ENCODE results near the gene USP34.
"Not testable (repeated sequence)": the region's sequence is repeated elsewhere in the genome, so short reads cannot be mapped to it uniquely, and the experiment has no call there.

USP34 gene

DNA sequence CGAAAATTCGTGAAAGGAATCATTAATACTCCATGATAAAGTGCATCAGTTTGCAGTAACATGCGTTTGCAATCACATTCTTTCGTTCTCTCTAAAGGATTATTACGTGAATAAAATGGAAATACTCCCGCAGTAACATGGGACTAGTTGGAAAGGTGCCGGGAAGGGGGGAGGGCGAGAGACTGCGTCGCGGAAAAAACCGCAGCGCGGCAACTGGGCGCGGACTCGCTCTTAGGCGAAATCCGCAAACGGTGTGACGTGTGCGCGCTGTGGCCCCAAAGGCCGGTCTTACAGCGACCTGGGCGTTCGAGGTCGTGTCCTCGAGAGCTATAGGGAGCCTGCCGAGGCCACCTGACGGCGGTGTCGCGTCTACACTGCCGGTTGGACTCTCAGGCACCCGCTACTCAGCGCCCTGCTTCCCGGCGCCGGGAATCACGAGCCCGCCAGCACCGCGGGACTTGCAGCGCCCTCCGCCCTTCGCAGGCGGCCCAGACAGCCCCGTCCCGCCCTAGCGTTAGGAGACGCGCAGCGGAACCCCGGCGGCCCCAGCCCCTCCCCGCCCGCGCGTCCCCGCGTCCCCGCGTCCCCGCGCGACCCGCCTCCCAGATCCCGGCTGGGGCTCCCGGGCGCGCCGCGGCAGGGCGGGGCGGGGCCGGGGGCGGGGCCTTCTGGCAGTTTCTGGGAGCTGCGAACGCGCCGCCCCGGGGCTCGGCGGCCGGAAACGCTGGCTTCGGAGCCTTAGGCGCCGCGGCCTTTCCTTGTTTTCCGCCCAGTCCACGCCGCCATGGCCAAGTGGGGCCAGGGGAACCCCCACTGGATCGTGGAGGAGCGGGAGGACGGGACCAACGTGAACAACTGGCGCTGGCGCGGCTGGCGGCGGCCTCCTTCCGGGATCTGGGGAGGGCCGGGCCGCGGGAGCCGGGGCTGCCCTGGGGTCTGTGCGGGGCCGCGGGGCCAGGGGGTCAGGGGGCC lies 293.8 kb downstream of the USP34 start:
- H3K4me3 ChIP-seq: peak overlapping the region; percentile 53
- H3K27me3 ChIP-seq (ENCODE audit: low read depth): no peaks in the 10 kb centered on the region
- in situ Hi-C loops (cut with MboI; ENCODE audit: low sequenced_read_pairs): no loop called here
- peaks cover 28% of the 10 kb centered on the region for H3K36me3 ChIP-seq (replicated peaks)
- peaks cover 26% of the 10 kb centered on the region for H3K4me1 ChIP-seq
- H3K9me3 ChIP-seq: no peaks in the 10 kb centered on the region
- DNase-seq (ENCODE audit: low spot score in 2 of 2): peak; percentile 84 to 96

DNA sequence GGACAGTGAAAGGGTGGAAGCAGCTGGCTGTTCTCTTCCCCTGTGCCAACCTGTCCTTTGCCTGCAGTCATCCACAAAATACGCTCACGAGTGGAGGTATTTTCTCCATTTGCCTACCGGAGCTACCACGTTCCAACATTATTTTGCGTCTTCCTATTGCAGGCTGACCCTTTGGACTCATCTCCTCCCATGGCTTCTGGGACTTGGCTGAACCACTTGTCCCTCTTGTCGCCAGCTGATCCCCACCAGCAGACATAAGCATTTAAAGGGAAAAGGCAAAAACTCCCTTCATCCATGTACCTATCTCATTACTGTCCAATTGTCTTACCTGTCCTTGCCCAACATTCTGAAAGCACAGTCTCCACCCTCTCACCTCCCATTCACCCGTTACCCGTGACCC lies 295.9 kb downstream of the USP34 start:
- Histone ChIP-seq H3K27me3 (ENCODE audit: low read depth) (no peaks in the 10 kb centered on the region), H3K9me3 (no peaks in the 10 kb centered on the region), H3K4me3 (no peak overlapping the region), H3K4me1 (peaks cover 26% of the 10 kb centered on the region), H3K36me3 (replicated peaks) (peaks cover 9% of the 10 kb centered on the region)
- in situ Hi-C loops (cut with MboI; ENCODE audit: low sequenced_read_pairs): no loop called here
- DNase-seq (ENCODE audit: low spot score in 2 of 2): no peak

DNA sequence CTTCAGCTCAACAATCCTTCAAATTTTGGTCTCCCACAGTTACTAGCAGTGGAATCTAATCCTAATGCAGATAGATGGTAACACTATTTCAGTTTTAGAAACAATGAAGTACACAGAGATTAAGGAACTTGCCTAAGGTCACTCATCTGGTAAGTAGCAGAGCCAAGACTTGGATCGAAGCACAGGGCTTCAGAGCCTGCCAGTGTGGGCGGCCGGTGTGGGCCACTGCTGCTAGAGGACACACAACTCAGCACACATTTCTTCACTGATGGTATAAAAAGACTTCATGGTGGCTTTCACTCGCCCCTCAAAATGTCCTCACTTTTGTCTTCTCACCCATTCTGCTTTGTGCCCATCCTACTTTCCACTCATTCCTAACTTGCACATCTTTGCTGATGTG lies 297.8 kb downstream of the USP34 start:
- no peaks in the 10 kb centered on the region for H3K27me3 ChIP-seq (ENCODE audit: low read depth)
- in situ Hi-C loops (cut with MboI; ENCODE audit: low sequenced_read_pairs): no loop called here
- H3K4me1 ChIP-seq: peaks cover 10% of the 10 kb centered on the region
- no peaks in the 10 kb centered on the region for H3K36me3 ChIP-seq (replicated peaks)
- no peak for DNase-seq (ENCODE audit: low spot score in 2 of 2)
- H3K4me3 ChIP-seq: no peak overlapping the region
- no peaks in the 10 kb centered on the region for H3K9me3 ChIP-seq

DNA sequence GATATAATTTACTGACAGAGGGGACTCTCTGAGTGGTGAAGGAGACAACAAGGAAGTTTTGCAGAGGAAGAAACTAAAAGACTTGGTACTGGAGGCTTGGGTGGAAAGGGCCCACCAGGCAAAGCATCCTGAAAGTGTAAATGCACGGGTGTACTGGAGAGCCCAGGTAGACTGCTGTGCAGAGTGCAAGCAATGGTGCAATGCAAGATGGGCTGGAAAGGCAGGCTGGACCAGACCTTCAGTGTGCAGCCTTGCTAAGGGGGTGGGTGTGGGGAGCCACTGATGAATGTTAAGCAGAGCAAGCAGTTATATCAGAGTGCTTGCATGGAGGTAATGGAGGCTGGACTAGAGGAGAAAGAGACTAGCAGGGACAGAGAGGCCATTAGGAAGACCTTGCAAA lies 298.2 kb downstream of the USP34 start:
- H3K4me1 ChIP-seq: peaks cover 8% of the 10 kb centered on the region
- H3K36me3 ChIP-seq (replicated peaks): no peaks in the 10 kb centered on the region
- no peaks in the 10 kb centered on the region for H3K9me3 ChIP-seq
- in situ Hi-C loops (cut with MboI; ENCODE audit: low sequenced_read_pairs): no loop called here
- no peak for DNase-seq (ENCODE audit: low spot score in 2 of 2)
- no peaks in the 10 kb centered on the region for H3K27me3 ChIP-seq (ENCODE audit: low read depth)
- no peak overlapping the region for H3K4me3 ChIP-seq

DNA sequence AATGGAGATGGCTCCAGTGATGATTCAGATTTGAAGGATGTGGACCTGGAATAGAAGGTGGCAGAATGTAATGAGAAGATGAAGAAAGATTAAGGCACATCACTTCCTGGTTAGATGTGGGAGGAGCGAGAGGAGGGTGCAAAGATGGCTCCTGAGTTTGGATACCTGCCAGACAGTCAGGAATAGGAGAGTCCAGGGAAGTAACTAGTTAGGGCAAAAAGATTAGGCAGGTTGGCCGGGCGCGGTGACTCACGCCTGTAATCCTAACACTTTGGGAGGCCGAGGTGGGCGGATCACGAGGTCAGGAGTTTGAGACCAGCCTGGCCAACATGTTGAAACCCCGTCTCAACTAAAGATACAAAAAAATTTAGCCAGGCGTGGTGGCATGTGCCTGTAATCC lies 303.3 kb downstream of the USP34 start:
- in situ Hi-C loops (cut with MboI; ENCODE audit: low sequenced_read_pairs): no loop called here
- H3K36me3 ChIP-seq (replicated peaks): no peaks in the 10 kb centered on the region
- no peaks in the 10 kb centered on the region for H3K9me3 ChIP-seq
- H3K4me3 ChIP-seq: no peak overlapping the region
- no peak for DNase-seq (ENCODE audit: low spot score in 2 of 2)
- no peaks in the 10 kb centered on the region for H3K4me1 ChIP-seq
- H3K27me3 ChIP-seq (ENCODE audit: low read depth): no peaks in the 10 kb centered on the region

DNA sequence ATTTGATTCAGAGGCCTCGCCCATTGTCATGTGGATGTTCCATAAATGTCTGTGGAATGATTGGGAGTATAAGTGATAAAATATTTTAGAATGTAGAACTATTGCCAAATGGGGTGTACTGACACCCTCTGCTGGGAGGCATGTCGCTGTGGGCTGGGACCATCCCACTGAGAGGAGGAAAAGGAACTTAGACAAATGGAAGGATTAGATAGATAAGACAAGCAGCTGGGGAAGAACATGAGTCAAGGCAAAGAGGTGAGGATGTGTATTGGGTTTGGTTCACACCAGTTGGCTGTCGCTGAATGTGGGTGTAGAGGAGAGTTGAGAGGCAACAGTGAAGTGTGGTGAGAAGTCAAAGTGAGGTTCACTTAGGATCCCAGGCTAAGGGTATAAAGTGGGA lies 304.9 kb downstream of the USP34 start:
- DNase-seq (ENCODE audit: low spot score in 2 of 2): no peak
- H3K36me3 ChIP-seq (replicated peaks): no peaks in the 10 kb centered on the region
- no peaks in the 10 kb centered on the region for H3K4me1 ChIP-seq
- H3K4me3 ChIP-seq: no peak overlapping the region
- no peaks in the 10 kb centered on the region for H3K9me3 ChIP-seq
- in situ Hi-C loops (cut with MboI; ENCODE audit: low sequenced_read_pairs): no loop called here
- H3K27me3 ChIP-seq (ENCODE audit: low read depth): no peaks in the 10 kb centered on the region

DNA sequence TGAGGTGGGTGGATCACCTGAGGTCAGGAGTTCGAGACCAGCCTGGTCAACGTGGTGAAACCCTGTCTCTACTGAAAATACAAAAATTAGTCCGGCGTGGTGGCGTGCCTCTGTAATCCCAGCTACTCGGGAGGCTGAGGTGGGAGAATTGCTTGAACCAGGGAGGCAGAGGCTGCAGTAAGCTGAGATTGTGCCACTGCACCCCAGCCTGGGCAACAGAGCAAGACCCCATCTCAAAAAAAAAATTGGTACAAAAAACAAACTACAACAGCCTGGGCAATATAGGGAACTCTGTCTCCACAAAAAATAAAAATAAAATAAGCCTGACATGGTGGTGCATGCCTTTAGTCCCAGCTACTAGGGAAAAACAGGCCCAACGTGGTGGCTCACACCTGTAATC lies 305.8 kb downstream of the USP34 start:
- in situ Hi-C loops (cut with MboI; ENCODE audit: low sequenced_read_pairs); H3K36me3 ChIP-seq (replicated peaks); H3K9me3 ChIP-seq; H3K27me3 ChIP-seq (ENCODE audit: low read depth); DNase-seq (ENCODE audit: low spot score in 2 of 2); H3K4me1 ChIP-seq; H3K4me3 ChIP-seq: not testable (repeated sequence)

DNA sequence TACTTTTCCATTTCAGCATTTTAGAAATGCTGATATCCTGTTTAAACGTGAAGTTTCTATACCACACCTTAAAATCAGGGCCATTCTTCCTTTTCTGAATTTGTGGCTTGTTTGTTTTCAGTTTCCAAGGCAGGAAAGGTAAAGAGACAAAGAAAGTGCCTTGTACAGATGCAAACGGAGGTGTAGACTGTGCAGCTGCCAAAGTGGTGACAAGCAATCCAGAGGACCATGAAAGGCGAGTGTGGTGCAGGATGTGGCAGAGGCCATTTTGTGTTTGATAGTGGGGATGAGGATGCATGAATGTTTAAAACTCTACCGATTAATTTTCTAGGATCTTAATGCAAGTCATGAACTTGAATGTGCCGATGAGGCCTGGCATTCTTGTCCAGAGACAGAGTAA lies 308.2 kb downstream of the USP34 start:
- no peak overlapping the region for H3K4me3 ChIP-seq
- no peak for DNase-seq (ENCODE audit: low spot score in 2 of 2)
- H3K4me1 ChIP-seq: no peaks in the 10 kb centered on the region
- no peaks in the 10 kb centered on the region for H3K9me3 ChIP-seq
- H3K36me3 ChIP-seq (replicated peaks): no peaks in the 10 kb centered on the region
- in situ Hi-C loops (cut with MboI; ENCODE audit: low sequenced_read_pairs): no loop called here
- no peaks in the 10 kb centered on the region for H3K27me3 ChIP-seq (ENCODE audit: low read depth)

DNA sequence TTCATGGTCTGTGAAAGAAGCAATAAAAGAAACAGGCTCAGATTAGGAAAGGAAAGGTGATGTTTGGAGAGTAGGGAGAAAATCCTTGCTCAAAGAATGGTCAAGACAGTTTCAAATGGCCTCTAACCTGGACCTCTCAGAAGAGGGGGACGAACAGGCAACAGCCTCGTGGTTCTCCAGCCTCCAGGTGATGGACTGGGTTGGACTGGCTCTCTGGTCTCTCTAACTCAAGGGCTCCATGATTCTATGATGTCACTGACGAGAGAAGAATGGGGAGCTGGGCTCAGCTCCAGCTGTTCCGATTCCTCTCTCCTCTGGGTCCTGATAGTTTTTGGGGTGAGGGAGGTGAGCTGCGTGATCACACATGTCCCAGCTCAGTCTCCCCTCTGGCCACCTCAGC lies 309.0 kb downstream of the USP34 start, which contains the start of gene C2orf74:
Gene C2orf74 (plus strand): TSS at position 301 of the 400 bp plus-strand sequence. CDS start 327 bp downstream, outside the sequence.
- Histone ChIP-seq H3K9me3 (no peaks in the 10 kb centered on the region), H3K4me3 (no peak within 1 kb of the TSS), H3K36me3 (replicated peaks) (no peaks in the 10 kb centered on the region), H3K4me1 (no peaks in the 10 kb centered on the region), H3K27me3 (ENCODE audit: low read depth) (no peaks in the 10 kb centered on the region)
- in situ Hi-C loops (cut with MboI; ENCODE audit: low sequenced_read_pairs): no loop called here
- DNase-seq (ENCODE audit: low spot score in 2 of 2): no peak

DNA sequence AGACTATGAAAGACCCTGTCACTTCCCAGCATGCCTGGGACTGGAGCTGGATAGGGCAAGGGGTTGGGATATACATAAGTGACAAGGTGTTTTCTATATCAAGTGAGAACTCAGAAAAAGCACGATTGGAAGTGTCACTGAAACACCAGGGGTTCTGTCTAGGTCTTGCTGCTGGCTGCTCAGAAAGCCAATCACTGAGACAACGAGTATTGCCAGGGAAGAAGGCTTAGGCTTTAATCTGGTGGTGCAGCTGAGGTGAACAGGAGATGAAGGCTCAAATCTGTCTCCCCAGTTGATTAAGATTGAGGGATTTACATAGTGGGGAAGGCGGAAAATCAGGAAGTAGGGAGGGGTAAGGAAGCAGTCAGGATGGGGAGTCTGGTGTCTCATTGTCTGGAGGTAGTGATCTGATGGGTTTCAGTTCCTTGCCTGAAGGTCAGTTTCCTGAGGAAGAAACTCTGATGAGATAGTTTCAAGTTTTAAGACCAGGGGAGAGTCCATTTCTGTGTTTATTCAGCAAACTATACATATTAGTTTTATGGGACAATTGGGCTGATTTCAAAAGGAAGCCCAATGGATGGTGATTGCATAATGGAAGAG lies 312.4 kb downstream of the USP34 start:
- DNase-seq (ENCODE audit: low spot score in 2 of 2): no peak
- in situ Hi-C loops (cut with MboI; ENCODE audit: low sequenced_read_pairs): no loop called here
- Histone ChIP-seq H3K27me3 (ENCODE audit: low read depth) (no peaks in the 10 kb centered on the region), H3K9me3 (no peaks in the 10 kb centered on the region), H3K4me3 (no peak overlapping the region), H3K36me3 (replicated peaks) (no peaks in the 10 kb centered on the region), H3K4me1 (no peaks in the 10 kb centered on the region)

DNA sequence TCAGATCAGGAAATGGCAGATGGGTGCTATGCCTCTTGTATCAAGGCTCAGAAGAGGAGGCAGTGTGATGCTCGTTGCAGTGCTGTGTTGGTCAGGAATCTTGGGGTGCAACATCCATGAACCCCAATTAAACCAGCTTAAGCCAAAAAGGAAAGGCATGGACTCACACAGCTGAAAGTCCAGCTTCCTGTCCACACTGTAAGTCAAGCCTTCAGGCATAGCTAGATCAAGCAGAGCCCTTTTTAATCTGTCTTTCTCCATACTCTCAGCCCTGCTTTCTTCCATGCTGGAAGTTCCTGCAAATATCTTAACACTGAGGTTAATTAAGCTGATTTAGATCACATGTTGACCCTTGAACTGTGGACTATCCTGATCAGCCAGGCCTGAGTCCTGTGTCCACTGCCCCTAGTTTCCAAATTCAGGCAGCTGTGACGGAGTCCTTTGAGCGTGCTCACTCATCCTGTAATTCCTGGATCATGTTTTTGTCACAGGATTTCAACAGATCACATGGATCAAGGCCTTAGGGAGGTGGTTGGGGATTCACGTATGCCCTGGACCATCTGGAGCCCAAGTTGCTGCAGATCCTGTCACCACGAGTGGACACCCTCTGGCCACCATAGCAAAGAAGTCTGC lies 313.4 kb downstream of the USP34 start:
- DNase-seq (ENCODE audit: low spot score in 2 of 2): no peak
- H3K4me1 ChIP-seq: no peaks in the 10 kb centered on the region
- in situ Hi-C loops (cut with MboI; ENCODE audit: low sequenced_read_pairs): no loop called here
- no peaks in the 10 kb centered on the region for H3K9me3 ChIP-seq
- no peak overlapping the region for H3K4me3 ChIP-seq
- H3K36me3 ChIP-seq (replicated peaks): no peaks in the 10 kb centered on the region
- no peaks in the 10 kb centered on the region for H3K27me3 ChIP-seq (ENCODE audit: low read depth)

DNA sequence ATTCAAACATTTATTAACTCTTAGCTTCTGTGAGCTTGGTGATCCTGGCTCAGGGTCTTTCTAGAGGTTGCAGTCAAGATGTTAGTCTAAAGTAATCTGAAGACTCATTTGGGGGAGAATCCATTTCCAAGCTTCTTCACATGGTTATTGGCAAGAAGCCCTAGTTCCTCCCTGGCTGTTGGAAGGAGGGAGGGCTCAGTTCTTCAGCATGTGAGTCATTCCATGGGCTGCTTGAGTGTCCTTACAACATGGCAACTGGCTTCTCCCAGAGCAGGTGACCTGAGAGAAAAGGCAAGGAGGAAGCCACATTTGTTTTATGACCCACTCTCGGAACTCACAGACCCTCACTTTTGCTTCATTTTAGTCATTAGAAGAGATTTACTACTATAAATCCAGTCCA lies 319.5 kb downstream of the USP34 start:
- H3K9me3 ChIP-seq: no peaks in the 10 kb centered on the region; the same call in 1 of the 2 replicates
- no peaks in the 10 kb centered on the region for H3K36me3 ChIP-seq (replicated peaks)
- H3K4me3 ChIP-seq: no peak overlapping the region
- H3K4me1 ChIP-seq: no peaks in the 10 kb centered on the region
- H3K27me3 ChIP-seq (ENCODE audit: low read depth): no peaks in the 10 kb centered on the region
- in situ Hi-C loops (cut with MboI; ENCODE audit: low sequenced_read_pairs): no loop called here
- no peak for DNase-seq (ENCODE audit: low spot score in 2 of 2)

DNA sequence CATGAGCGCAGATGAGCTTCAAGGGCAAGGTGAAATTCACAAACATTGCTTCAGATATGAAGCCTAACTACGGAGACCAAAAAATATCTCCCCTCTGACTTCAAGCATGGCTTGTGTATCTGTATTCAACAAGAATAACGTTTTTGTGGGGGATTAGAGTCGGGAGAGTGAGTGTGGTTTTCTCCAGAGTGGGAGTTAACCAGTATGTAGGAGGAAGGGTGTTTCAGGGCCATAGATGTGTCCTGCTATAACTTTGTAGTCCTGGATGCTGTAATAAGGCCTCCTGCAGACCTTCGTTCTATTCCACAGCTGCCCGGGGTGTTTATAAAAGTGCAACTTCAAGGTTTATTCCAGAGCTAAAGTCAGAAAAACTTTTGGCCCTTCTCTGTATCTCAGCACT lies 321.8 kb downstream of the USP34 start:
- no peaks in the 10 kb centered on the region for H3K4me1 ChIP-seq
- H3K9me3 ChIP-seq: no peaks in the 10 kb centered on the region; the same call in 1 of the 2 replicates
- in situ Hi-C loops (cut with MboI; ENCODE audit: low sequenced_read_pairs): no loop called here
- H3K36me3 ChIP-seq (replicated peaks): no peaks in the 10 kb centered on the region
- no peaks in the 10 kb centered on the region for H3K27me3 ChIP-seq (ENCODE audit: low read depth)
- H3K4me3 ChIP-seq: no peak overlapping the region
- no peak for DNase-seq (ENCODE audit: low spot score in 2 of 2)

DNA sequence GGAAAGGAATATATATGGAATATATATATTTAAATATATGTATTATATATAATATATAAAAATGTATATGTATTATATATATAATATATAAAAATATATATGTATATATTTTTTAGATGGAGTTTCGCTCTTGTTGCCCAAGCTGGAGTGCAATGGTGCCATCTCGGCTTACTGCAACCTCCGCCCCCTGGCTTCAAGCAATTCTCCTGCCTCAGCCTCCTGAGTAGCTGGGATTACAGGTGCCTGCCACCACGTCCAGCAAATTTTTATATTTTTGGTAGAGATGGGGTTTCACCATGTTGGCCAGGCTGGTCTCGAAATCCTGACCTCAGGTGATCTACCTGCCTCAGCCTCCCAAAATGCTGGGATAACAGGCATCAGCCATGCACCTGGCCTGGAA lies 322.8 kb downstream of the USP34 start:
- H3K36me3 ChIP-seq (replicated peaks); in situ Hi-C loops (cut with MboI; ENCODE audit: low sequenced_read_pairs): not testable (repeated sequence)

More for the DNA sequence above, 322.8 kb downstream of the USP34 start:
- H3K9me3 ChIP-seq; H3K4me3 ChIP-seq; H3K27me3 ChIP-seq (ENCODE audit: low read depth); H3K4me1 ChIP-seq; DNase-seq (ENCODE audit: low spot score in 2 of 2): not testable (repeated sequence)
